GM19193 (cell line): ENCODE data around the gene MT1A.

ENCODE experiments used
- POLR2A ChIP-seq: IDR thresholded peaks from 4 replicates; pipeline ENCODE4 v1.6.1; 2011; ENCODE audit not compliant: insufficient read depth, insufficient read length; ENCODE audit errors: extremely low read depth

The MT1A gene

DNA sequence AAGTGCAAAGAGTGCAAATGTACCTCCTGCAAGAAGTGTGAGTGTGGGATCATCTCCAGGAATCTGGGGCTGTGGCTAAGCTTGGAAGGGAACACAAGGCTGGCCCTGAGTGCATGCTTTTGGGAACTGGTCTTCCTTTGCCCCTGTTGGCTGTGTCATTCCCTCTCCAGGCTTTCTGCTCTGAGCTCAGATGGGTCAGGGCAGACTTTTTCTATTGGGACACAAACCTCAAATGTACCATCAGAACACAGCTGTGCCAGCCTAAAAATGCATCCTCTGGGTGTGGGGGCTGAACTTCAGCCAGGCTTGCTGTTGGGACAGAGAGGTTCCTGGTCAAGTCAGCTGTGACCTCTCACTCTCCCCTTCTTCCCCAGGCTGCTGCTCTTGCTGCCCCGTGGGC, 14.1 kb downstream of the MT1A start:
- no peak for TF ChIP-seq POLR2A

DNA sequence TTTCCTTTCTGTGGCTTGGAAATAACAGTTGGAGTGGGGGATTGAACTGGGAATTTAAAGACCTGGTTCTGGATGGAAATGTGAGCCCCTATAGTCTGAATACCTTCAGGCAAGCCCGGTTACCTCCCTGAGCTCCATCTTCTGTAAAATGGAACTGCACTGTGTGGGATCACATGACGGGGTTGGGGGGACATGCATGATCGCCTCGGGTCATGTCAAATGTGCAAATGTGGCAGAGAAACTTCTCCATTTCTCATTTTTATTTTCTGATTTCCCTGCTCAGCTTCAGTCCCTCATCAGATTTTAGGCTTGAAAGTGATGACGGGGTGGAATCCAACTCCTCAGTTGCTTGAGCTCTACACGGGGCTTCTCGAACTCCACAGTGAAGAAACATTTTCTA, 14.8 kb downstream of the MT1A start:
- TF ChIP-seq POLR2A: no peak

DNA sequence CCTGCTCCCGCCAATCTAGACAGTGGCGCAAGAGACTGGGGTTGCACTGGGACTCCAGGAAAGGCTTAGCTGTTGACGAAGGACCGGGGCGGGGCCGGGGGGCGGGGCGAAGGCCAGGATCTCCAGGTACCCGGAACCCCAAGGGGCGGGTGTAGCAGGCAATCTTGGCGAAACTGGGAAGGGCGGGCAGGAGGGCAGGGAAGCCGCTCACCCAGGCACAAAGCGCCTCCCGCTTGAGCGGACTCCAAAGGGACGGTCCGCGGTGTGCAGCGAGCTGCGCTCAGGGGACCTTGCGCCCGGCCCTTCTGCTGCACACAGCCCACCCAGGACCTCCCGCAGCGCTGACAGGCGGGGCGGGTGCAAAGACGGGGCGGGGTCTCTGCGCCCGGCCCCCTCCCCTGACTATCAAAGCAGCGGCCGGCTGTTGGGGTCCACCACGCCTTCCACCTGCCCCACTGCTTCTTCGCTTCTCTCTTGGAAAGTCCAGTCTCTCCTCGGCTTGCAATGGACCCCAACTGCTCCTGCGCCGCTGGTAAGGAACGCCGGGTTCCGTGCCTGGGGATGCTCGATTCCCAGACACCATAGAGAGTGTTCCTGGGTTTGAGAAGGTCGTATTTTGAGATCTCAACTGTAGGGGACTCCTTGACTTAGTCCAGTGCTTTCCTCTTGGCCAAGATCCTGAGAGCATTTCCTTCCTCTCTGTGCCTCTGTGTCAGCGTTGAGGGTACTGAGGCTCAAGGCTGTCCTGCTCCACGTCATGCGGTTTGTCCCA, 19.3 kb downstream of the MT1A start, which contains the start of gene MT1F:
Gene MT1F (plus strand): TSS at position 405 of the 772 bp plus-strand sequence. CDS start 100 bp downstream, at position 505.
- no peak for TF ChIP-seq POLR2A

- no peak for TF ChIP-seq POLR2A
Observed at GRCh38 chr16:56658327-56658875, 19.9 kb downstream of the MT1A start.

GRCh38 chr16:56662357-56663354, 24.2 kb downstream of the MT1A start:
- no peak for TF ChIP-seq POLR2A

DNA sequence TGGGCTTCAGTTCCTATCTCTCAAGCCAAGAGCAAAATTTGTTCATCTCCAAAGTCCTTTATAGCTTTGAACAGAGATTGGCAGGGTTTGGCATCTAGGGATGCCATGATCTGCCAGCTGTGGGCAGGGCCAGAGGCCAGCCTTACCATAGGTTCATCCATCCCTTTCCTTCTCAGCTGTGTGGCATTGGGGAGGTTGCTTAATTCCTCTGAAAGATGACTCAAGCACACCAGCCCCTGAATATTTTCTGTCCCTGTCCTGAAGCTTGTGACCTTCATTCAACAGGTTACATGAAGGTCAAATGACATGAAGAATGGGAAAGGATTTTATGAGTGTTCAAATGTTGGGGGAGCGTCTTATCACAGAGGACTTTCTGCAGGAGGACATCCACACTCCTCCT, 26.0 kb downstream of the MT1A start:
- no peak for TF ChIP-seq POLR2A

DNA sequence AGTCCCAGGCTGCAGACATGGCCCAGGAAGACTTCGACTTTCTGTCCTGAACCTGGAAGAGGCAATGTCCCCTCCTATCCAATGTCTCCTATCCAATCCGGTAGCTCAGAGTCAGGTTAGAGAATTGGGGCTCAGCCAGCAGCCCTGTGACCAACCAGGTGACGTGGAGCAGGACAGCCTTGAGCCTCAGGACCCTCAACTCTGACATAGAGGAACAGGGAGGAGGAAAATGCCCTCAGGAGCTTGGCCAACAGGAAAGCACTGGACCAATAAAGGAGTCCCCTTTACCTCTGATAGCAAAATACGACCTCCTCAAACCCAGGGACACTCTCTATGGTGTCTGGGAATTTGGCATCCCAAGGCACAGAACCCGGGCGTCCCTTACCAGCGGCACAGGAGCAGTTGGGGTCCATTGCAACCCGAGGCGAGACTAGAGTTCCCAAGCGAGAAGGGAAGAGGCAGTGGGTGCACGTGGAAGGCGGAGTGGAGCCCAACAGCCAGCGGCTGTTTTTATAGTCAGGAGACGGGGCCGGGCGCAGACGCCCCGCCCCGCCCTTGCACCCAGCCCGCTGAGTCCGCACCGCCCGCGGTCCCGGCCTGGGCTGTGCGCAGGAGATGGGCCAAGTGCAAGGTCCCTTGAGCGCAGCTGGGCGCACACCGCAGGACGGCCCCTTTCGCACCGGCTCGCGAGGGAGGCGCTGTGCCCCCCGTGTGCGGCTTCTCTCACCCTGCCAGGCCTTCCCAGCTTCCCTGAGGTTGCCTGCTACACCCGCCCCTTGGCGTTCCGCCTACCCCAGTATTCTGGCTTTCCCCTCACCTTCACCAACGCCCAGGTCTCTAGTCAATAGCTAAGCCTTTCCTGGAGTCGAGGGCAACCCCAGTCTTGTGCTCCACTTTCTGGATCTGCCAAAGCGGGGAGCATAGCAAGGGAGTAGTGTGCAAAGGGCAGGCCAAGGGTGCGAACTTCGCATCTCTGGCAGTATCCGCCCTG, 29.4 kb downstream of the MT1A start, which contains the start of gene MT1G:
Gene MT1G (minus strand): TSS at position 485 of the 991 bp plus-strand sequence. CDS start 72 bp downstream, at position 413.
- TF ChIP-seq POLR2A: no peak

DNA sequence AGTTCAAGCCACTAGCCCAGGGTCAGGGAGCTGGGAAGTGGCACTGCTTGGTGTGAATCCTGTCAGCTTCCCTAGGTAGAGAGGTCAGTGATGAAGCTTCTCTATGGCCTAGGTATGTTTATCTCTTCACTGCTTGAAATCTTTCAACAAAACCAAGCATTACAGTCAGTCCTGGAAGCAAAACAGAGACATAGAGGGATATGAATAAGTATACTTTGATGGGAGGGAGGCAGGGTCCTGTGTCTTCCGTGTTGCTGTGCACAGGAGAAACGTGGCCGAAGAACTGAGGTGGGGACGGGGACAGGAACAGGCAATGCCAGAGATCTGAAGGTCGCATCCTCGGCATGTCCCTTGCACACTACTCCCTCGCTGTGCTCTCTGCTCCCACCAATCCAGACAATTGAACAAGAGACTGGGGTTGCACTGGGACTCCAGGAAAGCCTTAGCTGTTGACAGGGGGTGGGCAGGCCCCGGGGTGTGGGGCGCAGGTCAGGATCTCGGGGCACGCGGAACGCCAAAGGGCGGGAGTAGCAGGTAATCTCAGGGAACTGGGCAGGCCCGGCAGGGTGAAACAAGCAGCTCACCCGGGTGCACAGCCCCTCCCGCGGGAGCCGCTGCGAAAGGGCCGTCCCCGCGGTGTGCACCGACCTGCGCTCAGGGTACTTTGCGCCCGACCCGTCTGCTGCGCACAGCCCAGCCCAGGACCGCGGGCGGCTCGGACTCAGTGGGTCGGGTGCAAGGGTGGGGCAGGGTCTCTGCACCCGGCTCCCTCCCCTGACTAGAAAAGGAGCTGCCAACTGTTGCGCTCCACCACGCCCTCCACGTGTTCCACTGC, 30.8 kb downstream of the MT1A start, which contains the start of gene MT1H:
Gene MT1H (plus strand): TSS at position 810 of the 835 bp plus-strand sequence. CDS start 71 bp downstream, outside the sequence.
- no peak for TF ChIP-seq POLR2A

DNA sequence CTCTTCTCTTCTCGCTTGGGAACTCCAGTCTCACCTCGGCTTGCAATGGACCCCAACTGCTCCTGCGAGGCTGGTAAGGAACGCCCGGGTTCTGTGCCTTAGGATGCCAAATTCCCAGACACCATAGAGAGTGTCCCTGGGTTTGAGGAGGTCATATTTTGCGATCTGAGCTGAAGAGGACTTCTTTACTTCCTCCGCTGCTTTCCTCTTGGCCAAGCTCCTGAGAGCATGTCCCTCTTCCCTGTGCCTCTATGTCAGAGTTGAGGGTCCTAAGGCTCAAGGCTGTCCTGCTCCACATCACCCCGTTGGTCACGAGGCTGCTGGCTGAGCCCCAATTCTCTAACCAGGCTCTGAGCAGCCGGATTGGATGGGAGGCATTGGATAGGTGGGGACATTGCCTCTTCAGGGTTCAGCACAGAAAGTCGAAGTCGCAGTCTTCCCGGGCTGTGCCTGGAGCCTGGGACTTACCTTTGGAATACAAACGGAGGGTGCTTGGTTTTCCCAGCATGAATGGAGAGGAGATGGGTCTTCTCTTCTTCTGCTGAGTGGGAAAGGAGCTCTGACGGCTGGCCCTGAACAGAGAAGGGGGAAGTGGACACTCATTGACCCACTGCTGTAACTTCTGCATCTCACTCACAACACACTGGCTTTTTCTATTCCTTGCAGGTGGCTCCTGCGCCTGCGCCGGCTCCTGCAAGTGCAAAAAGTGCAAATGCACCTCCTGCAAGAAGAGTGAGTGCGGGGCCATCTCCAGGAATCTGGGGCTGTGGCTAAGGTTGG, 31.6 kb downstream of the MT1A start:
- TF ChIP-seq POLR2A: no peak

- TF ChIP-seq POLR2A: no peak
Observed at GRCh38 chr16:56670620-56670934, 32.1 kb downstream of the MT1A start.

DNA sequence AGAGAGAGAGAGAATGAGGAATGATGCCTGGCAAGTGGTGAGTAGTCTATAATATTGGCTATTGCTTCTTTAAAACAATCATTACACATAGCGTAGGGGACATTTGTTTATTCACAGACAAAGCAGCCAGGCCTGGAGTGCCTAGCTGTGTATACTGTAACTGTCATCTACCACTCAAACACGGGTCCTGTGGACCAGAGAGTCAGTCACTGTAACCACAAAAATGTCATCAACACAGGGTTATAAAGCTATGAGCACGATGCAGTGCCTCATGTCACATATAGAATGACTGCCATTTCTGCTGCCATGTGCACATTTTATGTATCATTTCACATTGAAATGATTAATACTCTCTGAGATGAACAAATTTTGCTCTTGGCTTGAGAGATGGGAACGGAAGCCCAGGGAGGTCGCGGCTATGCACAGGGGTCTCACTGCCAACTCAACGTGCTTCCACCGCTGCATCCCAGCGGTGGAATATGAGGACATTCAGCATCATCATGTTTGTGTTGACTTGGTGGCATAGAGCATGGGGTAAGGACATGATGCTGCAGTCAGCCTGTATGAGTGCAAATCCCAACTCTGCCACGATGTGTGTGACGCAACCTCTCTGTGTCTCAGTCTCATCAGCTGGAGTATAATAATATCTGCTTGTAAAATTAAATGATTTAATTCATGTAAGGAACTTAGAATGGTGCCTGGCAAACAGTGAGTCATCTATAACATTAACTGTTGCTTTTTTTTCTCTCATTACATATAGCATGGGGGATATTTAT, 34.5 kb downstream of the MT1A start:
- TF ChIP-seq POLR2A: no peak

- no peak for TF ChIP-seq POLR2A
Observed at GRCh38 chr16:56673921-56674320, 35.5 kb downstream of the MT1A start.
